Caki2 (cell line): ENCODE results near the gene RAD51B. TPM values are rescaled to one million over a fixed set of nuclear protein-coding genes. Genes with fewer than 3 reads are reported as not detected.

Experiments
- DNase-seq: peaks from one replicate; pipeline ENCODE4 v3.0.0-alpha.2; 2015; ENCODE audit warnings: low read depth
- in situ Hi-C: cut with HindIII; loops from 2 replicates; pipeline ENCODE4 v1.10.0; 2016; ENCODE audit warnings: low sequenced_read_pairs, low pct_unique_long_range_greater_than_20kb, mixed read lengths
- total RNA-seq: library from RNA; depleted of rRNA; stranded (reverse); fragments of >200 nt; shearing (Covaris generic); gene quantifications from 2 replicates; pipeline ENCODE4 v1.2.3, GENCODE V29; 2014; ENCODE audit warnings: low replicate concordance

The RAD51B gene
- total RNA-seq, 1 experiment from 2014 or later: 20.8 TPM

- in situ Hi-C loops: no loop called here
- DNase-seq: peak; percentile 76
Measured at GRCh38 chr14:67820428-67820971, 921 bp downstream of the RAD51B start.

GRCh38 chr14:67821121-67821520 lies 1.5 kb downstream of the RAD51B start:
- DNase-seq: no peak
- in situ Hi-C loops: no loop called here

GRCh38 chr14:67831113-67831512 lies 11.5 kb downstream of the RAD51B start:
- in situ Hi-C loops: no loop called here
- DNase-seq: no peak

- DNase-seq: no peak
- in situ Hi-C loops: no loop called here
Measured at GRCh38 chr14:67833403-67833802, 13.8 kb downstream of the RAD51B start.

- no peak for DNase-seq
- in situ Hi-C loops: no loop called here
Measured at GRCh38 chr14:67835596-67835995, 16.0 kb downstream of the RAD51B start.

GRCh38 chr14:67837011-67837624 lies 17.5 kb downstream of the RAD51B start:
- in situ Hi-C loops: no loop called here
- DNase-seq: peak; percentile 67

- in situ Hi-C loops: no loop called here
- no peak for DNase-seq
Measured at GRCh38 chr14:67846029-67846610, 26.5 kb downstream of the RAD51B start.

GRCh38 chr14:67850066-67850830 lies 30.7 kb downstream of the RAD51B start:
- no peak for DNase-seq
- in situ Hi-C loops: no loop called here

GRCh38 chr14:67851785-67852410 lies 32.3 kb downstream of the RAD51B start:
- in situ Hi-C loops: no loop called here
- no peak for DNase-seq

- no peak for DNase-seq
- in situ Hi-C loops: no loop called here
Measured at GRCh38 chr14:67852926-67853604, 33.5 kb downstream of the RAD51B start.

- in situ Hi-C loops: no loop called here
Measured at GRCh38 chr14:67853715-67854114, 34.1 kb downstream of the RAD51B start.

GRCh38 chr14:67856827-67857226 lies 37.2 kb downstream of the RAD51B start:
- in situ Hi-C loops: no loop called here
- DNase-seq: no peak

More at GRCh38 chr14:67853715-67854114, 34.1 kb downstream of the RAD51B start:
- no peak for DNase-seq

GRCh38 chr14:67857778-67858350 lies 38.3 kb downstream of the RAD51B start:
- no peak for DNase-seq
- in situ Hi-C loops: no loop called here

- in situ Hi-C loops: no loop called here
- no peak for DNase-seq
Measured at GRCh38 chr14:67859169-67859749, 39.7 kb downstream of the RAD51B start.

GRCh38 chr14:67863223-67863622 lies 43.6 kb downstream of the RAD51B start:
- DNase-seq: no peak
- in situ Hi-C loops: no loop called here

GRCh38 chr14:67875175-67876006 lies 55.8 kb downstream of the RAD51B start:
- DNase-seq: no peak

GRCh38 chr14:67879026-67879425 lies 59.4 kb downstream of the RAD51B start:
- no peak for DNase-seq
- in situ Hi-C loops: no loop called here

More at GRCh38 chr14:67875175-67876006, 55.8 kb downstream of the RAD51B start:
- in situ Hi-C loops: no loop called here
